Inflammatory macrophage treated with lipopolysaccharide for 1 hour (primary cell): ENCODE data around the gene GPC6.

Experiments used
- DNase-seq, 2 donors: peaks; one replicate each; pipeline ENCODE4 v3.0.0-alpha.2; 2020 to 2022

The GPC6 gene

DNA sequence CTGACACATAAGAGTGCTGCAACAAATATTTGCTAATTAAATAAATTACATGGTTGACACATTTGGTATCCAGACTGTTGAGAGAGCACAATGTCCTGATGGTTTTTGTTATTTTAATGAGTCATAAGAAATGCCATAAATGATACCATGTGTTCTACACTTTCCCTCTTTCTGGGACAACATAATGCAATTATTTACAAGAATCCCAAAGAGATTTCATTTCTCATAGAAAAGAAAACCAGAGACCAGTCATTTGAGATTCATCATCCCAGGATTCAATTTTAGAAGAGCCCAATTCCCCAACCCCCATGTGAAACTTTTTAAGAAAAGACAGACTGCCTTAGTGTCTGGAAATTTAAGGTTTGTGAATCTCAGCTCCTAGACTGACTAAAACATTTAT, 853.3 kb downstream of the GPC6 start:
- no peak for DNase-seq

DNA sequence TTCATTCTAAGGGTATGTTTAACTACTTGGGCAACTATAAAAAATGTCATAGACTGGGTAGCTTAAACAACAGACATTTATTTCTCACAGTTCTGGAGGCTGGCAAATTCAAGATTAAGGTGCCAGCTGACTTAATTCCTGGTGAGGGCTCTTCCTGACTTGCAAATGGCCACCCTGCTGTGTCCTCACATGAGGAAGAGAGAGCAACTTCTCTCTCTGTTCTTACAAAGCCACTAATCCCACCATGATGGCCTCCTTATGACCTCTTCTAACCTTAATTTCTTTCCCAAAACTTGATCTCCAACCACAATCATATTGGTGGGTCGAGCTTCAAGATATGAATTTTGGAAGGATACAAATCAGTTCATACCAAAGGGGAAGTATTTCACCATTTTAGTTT, 853.9 kb downstream of the GPC6 start:
- DNase-seq = no peak

- no peak for DNase-seq
Observed at GRCh38 chr13:94087100-94087499, 860.5 kb downstream of the GPC6 start.

DNA sequence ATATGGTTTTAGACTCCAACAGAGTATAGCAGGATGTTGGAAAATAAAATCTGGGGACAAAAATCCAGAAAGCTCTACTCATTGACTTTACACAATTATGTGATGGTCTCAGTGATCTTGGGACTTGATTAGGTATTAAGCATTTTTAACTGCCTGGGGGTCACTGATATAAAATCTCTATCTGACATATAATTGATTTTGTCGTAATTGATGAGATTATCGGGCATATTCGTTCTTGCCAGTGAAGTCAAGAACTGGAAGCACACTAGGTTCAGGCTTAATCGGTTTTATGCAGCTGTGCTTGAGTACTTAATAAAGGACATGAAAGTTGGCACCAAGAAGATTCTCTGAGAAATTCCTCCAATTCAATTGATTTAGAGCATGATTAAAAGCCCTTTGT, 862.1 kb downstream of the GPC6 start:
- DNase-seq = no peak

DNA sequence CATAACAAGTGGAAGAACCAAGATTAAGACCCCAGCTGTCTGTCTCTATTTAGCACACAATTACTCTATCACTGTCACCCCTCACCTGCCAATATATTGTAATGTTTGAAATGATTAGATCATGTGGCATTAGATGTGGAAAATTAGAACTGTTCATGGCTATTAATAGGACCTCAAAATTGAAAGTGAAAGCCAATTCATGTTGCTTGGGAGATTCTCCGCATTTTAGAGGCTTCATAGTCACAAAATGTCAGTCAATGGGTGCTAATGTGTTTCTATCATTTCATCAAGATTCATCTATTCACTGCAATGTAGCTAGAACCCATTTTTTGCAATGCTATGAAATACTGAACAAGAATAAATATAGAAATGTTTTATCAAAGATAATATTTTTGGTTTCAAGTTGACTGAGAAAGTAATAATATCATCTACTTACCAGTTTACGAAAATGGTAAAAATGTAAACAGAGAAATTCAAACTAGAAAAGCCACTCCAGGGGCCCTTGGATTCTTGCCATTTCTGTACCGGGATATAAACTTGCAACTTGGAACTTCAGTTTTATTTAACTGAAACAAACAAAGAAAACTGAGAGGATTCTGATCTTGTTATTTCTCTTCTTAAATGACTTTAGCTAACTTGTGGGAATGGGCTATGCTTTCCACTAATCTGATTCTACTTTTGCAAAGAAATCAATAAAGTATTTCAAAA, 864.3 kb downstream of the GPC6 start:
- DNase-seq = no peak

GRCh38 chr13:94093652-94094315, 867.2 kb downstream of the GPC6 start:
- DNase-seq = no peak

- DNase-seq = no peak
Observed at GRCh38 chr13:94109715-94110374, 883.2 kb downstream of the GPC6 start.

DNA sequence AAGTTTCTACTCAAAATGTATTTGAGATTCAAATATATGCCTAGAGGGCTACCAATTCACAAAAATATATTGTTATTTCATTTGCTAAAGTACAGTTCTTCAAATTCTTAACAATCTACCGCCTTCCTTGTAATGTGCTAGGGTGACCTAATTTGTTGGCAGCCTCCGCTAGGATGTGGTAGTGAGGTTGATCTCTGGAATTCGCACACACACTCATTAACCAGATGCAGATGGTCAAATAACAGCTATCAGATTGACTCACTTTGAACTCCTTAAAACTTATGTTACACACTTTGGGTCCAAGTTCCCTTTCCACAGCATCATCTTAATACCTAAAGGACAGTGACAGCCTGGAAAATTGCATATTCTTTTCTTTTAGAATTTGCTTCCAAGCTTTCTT, 885.6 kb downstream of the GPC6 start:
- no peak for DNase-seq

GRCh38 chr13:94112731-94113130, 886.1 kb downstream of the GPC6 start:
- DNase-seq = no peak

- no peak for DNase-seq
Observed at GRCh38 chr13:94113245-94113644, 886.6 kb downstream of the GPC6 start.

DNA sequence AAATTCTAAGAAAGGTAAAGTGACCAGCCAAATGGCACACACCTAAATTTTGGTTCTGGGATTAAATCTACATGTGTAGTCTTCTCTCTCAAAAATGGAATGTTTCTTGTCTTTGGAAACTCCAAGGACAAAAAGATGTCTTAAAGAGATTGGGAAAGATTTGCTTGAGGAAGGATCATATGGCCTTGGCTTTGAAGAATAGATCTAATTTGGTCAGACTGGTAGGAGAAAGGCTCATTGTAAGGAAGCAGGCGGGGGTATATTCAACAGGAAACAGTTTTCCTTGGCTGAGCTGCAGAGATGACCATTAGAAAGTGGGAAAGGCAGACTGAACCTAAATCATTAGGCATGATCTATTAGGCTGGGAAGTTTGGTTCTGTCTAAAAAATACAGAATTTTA, 887.6 kb downstream of the GPC6 start:
- no peak for DNase-seq

DNA sequence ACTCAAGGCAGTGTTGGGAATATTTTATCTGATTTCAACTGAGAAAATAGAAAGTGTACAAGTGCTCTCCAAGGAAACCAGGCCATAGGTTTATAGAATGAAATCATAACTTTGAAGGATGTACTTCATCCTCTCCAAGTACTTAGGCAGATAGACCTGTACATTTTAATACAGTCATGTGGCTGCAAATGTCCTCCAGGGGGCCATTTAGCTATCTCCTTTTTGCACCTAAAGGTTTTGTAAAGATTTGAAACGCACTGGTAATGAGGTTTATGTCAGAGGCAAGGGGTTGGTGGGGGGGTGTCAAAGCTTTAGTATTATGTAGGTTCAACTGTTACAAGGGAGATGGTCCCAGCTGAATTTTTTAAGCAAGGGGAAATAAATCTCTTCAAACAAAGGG, 888.4 kb downstream of the GPC6 start:
- no peak for DNase-seq

DNA sequence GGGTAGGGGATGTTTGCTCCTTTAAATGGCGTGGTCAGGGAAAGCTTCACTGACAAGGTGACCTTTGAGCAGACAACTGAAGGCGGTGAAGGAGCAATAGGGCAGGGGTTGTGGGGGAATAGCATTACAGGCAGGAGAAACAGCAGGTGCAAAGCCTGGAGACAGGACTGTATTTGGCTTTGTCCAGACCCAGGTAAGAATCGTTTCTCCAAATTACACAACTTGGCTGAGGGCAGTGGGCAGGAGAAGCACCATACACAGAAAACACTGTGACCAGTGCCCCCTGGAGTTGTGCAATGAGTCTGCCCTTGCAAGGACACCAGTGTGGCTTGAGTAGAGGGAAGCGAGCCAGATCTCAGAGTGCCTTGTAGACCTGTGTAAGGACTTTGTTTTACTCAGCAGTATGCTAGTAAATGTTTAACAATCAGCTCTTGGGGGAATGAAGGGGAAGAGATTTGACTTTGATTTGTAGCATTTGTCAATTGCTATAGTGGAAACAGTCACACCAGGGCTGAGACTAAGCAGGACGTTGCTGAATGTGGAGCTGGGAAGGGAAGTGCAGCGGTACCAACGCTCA, 892.8 kb downstream of the GPC6 start:
- DNase-seq = no peak

- DNase-seq = no peak
Observed at GRCh38 chr13:94120878-94121277, 894.3 kb downstream of the GPC6 start.

- no peak for DNase-seq
Observed at GRCh38 chr13:94121686-94122085, 895.1 kb downstream of the GPC6 start.

DNA sequence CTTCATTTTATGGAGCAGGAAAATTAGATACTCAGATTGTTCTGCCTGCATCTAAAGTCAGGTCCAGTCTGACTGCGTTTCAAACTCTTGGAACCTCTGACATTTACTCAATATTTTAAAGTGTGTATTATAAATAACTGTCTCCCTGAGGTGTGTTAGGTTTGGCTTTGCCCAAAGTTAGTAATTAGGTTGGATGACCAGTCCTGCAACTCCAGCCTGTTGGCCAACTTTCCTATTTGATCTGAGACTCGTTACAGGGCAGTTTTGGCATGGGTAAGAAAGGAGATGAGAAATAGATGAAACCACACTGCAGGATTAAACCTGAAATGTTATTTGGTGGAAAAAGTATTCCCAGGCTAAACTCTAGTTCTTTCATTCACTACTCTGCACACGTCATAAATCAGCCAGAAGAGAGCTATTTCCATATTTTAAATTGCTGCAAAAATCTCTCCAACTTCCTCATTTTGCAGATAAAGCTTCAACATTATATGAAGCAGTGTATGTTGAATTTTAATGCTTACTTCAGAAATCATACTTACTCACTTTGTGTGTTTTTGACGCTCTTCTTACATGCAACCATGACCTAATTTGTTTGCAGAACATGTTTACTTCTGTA, 895.8 kb downstream of the GPC6 start:
- DNase-seq = no peak

DNA sequence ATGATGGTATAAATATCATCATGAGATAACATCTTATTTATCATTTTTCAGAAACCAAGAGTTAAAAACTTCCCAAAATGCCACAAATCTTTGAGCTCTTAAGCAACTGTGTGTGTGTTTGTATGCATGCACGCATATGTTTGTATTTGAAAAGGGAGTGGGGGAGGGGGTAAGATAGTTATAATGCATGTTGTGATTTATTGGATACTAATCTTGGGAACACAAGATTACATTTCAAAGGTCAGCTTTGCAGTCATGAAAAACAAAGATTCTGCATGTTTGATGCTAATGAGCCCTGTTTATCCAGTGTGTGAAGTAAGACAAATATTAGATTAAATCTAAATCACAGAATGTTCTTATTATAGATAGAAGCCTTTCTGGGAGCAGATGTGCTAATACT, 897.0 kb downstream of the GPC6 start:
- no peak for DNase-seq

- DNase-seq = no peak
Observed at GRCh38 chr13:94128430-94128829, 901.8 kb downstream of the GPC6 start.

- no peak for DNase-seq
Observed at GRCh38 chr13:94129490-94129894, 902.9 kb downstream of the GPC6 start.

GRCh38 chr13:94138831-94139230, 912.2 kb downstream of the GPC6 start:
- no peak for DNase-seq

- no peak for DNase-seq
Observed at GRCh38 chr13:94139393-94139995, 912.9 kb downstream of the GPC6 start.

DNA sequence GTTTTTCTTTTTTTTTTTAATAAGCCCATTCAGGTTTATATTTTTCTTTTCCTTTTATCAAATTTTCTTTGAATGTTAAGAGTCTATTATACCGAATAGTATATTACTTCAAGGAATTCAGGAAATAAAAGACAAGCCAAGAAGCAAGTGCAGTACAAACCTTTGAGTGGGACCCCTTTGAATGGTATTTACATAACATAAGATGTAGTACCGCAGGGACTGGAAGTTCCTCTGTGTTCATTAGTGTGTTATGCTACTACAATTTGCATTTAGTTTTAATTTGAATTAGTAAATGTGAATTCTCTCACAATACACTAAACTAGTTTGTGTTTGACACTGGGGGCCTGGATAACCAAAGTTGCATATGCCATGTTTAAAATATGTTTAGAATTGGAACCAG, 913.4 kb downstream of the GPC6 start:
- no peak for DNase-seq

- no peak for DNase-seq
Observed at GRCh38 chr13:94140511-94140910, 913.9 kb downstream of the GPC6 start.
